ENCODE measurements around the gene WRNIP1. TPM values are rescaled to one million over a fixed set of nuclear protein-coding genes. Genes with fewer than 3 reads are reported as not detected.

The WRNIP1 gene
- polyA plus RNA-seq, 1 experiment: 28.0 TPM

GRCh38 chr6:2719093-2719455 is 46.1 kb upstream of the WRNIP1 start:
- H3K27me3 ChIP-seq (ENCODE audit: control insufficient read depth, insufficient read depth, low read length): no peaks in the 10 kb centered on the region
- POLR2A ChIA-PET: no interaction called here
- H3K27ac ChIP-seq (ENCODE audit: low read depth, low read length): peak overlapping the region; percentile 49
- no peak overlapping the region for H3K4me3 ChIP-seq (ENCODE audit: low read depth, low read length)
- no peak for TF ChIP-seq CTCF (IDR thresholded peaks at IDR 0.05; ENCODE audit: low read depth, low read length)
- DNase-seq (ENCODE audit: low read depth, low spot score): no peak
- CTCF ChIA-PET: interaction anchor here (0.6 to 1.3 kb wide), 3 partner anchors 19 to 84 kb away, joined by 4 to 9 read pairs (median 6); partner anchors contain the start of gene MYLK4
- no peaks in the 10 kb centered on the region for H3K9me3 ChIP-seq (ENCODE audit: control insufficient read depth, insufficient read depth, low read length)

GRCh38 chr6:2721219-2721618 is 44.0 kb upstream of the WRNIP1 start:
- no peak for DNase-seq (ENCODE audit: low read depth, low spot score)
- no peak overlapping the region for H3K27ac ChIP-seq (ENCODE audit: low read depth, low read length)
- no peak overlapping the region for H3K4me3 ChIP-seq (ENCODE audit: low read depth, low read length)
- CTCF ChIA-PET: no interaction called here
- no peak for TF ChIP-seq CTCF (IDR thresholded peaks at IDR 0.05; ENCODE audit: low read depth, low read length)
- POLR2A ChIA-PET: no interaction called here
- H3K9me3 ChIP-seq (ENCODE audit: control insufficient read depth, insufficient read depth, low read length): no peaks in the 10 kb centered on the region
- no peaks in the 10 kb centered on the region for H3K27me3 ChIP-seq (ENCODE audit: control insufficient read depth, insufficient read depth, low read length)

GRCh38 chr6:2725364-2725988 is 39.7 kb upstream of the WRNIP1 start:
- CTCF ChIA-PET: interaction anchor here (0.5 to 1.3 kb wide), 3 partner anchors 13 to 195 kb away, joined by 3 to 4 read pairs (median 3); no protein-coding TSS in a partner anchor
- Histone ChIP-seq H3K27me3 (ENCODE audit: control insufficient read depth, insufficient read depth, low read length) (no peaks in the 10 kb centered on the region), H3K27ac (ENCODE audit: low read depth, low read length) (peak overlapping the region; percentile 2), H3K4me3 (ENCODE audit: low read depth, low read length) (no peak overlapping the region), H3K9me3 (ENCODE audit: control insufficient read depth, insufficient read depth, low read length) (no peaks in the 10 kb centered on the region)
- no peak for DNase-seq (ENCODE audit: low read depth, low spot score)
- TF ChIP-seq CTCF (IDR thresholded peaks at IDR 0.05; ENCODE audit: low read depth, low read length): no peak
- POLR2A ChIA-PET: no interaction called here

GRCh38 chr6:2725999-2726567 is 39.1 kb upstream of the WRNIP1 start:
- DNase-seq (ENCODE audit: low read depth, low spot score): no peak
- ChIA-PET POLR2A (no interaction called here), CTCF (interaction anchor here (0.9 to 1.9 kb wide), 4 partner anchors 12 to 92 kb away, joined by 3 to 11 read pairs (median 4); no protein-coding TSS in a partner anchor)
- H3K4me3 ChIP-seq (ENCODE audit: low read depth, low read length): no peak overlapping the region
- TF ChIP-seq CTCF (IDR thresholded peaks at IDR 0.05; ENCODE audit: low read depth, low read length): no peak
- H3K27ac ChIP-seq (ENCODE audit: low read depth, low read length): peak overlapping the region; percentile 11
- no peaks in the 10 kb centered on the region for H3K9me3 ChIP-seq (ENCODE audit: control insufficient read depth, insufficient read depth, low read length)
- no peaks in the 10 kb centered on the region for H3K27me3 ChIP-seq (ENCODE audit: control insufficient read depth, insufficient read depth, low read length)

GRCh38 chr6:2729921-2730320 is 35.3 kb upstream of the WRNIP1 start:
- Histone ChIP-seq H3K9me3 (ENCODE audit: control insufficient read depth, insufficient read depth, low read length) (no peaks in the 10 kb centered on the region), H3K27ac (ENCODE audit: low read depth, low read length) (no peak overlapping the region), H3K4me3 (ENCODE audit: low read depth, low read length) (no peak overlapping the region), H3K27me3 (ENCODE audit: control insufficient read depth, insufficient read depth, low read length) (no peaks in the 10 kb centered on the region)
- CTCF ChIA-PET: interaction anchor here (1.9 kb wide), 1 partner anchor 8 kb away, joined by 8 read pairs; no protein-coding TSS in a partner anchor
- POLR2A ChIA-PET: no interaction called here
- no peak for TF ChIP-seq CTCF (IDR thresholded peaks at IDR 0.05; ENCODE audit: low read depth, low read length)
- DNase-seq (ENCODE audit: low read depth, low spot score): no peak

Data from AG04450 (cell line).